Measurements from ENCODE around the gene TMPRSS3.

Gene TMPRSS3

GRCh38 chr21:42440187-42440792 is 44.4 kb upstream of the TMPRSS3 start:
- H3K4me2 ChIP-seq (ENCODE audit: low read depth, low read length, poor library complexity, severe bottlenecking), result no peak overlapping the region
- H4K20me1 ChIP-seq (ENCODE audit: insufficient read depth, low read length, poor library complexity, severe bottlenecking), result no peaks in the 10 kb centered on the region
- no peaks in the 10 kb centered on the region for H3F3A ChIP-seq (ENCODE audit: low read depth)
- no peaks in the 10 kb centered on the region for H3K27me3 ChIP-seq (ENCODE audit: insufficient read depth, low read length, poor library complexity, severe bottlenecking)
- no peak overlapping the region for H3K4me3 ChIP-seq (ENCODE audit: low read length, poor library complexity, severe bottlenecking)
- H3K79me2 ChIP-seq (ENCODE audit: insufficient read depth, low read length), result no peaks in the 10 kb centered on the region
- no peak overlapping the region for H2AFZ ChIP-seq (ENCODE audit: low read length)
- no peaks in the 10 kb centered on the region for H3K9me3 ChIP-seq (ENCODE audit: insufficient read depth, low read depth, low read length)
- peaks cover 6% of the 10 kb centered on the region for H3K4me1 ChIP-seq (ENCODE audit: insufficient read depth, low read length, poor library complexity, severe bottlenecking)
- no peak for TF ChIP-seq EZH2phosphoT487 (IDR thresholded peaks at IDR 0.05; ENCODE audit: borderline replicate concordance)
- TF ChIP-seq CTCF (conservative IDR thresholded peaks at IDR 0.05; ENCODE audit: low read length), result no peak
- no peaks in the 10 kb centered on the region for H3K9me2 ChIP-seq (replicated peaks; ENCODE audit: low read depth, low read length)
- H3K9ac ChIP-seq (ENCODE audit: low read depth, low read length, poor library complexity, severe bottlenecking), result no peak overlapping the region
- H3K36me3 ChIP-seq (ENCODE audit: insufficient read depth, low read length), result peaks cover 17% of the 10 kb centered on the region; the same call in 1 of the 2 replicates

- peaks cover 24% of the 10 kb centered on the region; the same call in 1 of the 2 replicates for H3K36me3 ChIP-seq (ENCODE audit: insufficient read depth, low read length)
- no peaks in the 10 kb centered on the region for H3F3A ChIP-seq (ENCODE audit: low read depth)
- H4K20me1 ChIP-seq (ENCODE audit: insufficient read depth, low read length, poor library complexity, severe bottlenecking), result no peaks in the 10 kb centered on the region
- H2AFZ ChIP-seq (ENCODE audit: low read length), result no peak overlapping the region
- no peaks in the 10 kb centered on the region for H3K9me2 ChIP-seq (replicated peaks; ENCODE audit: low read depth, low read length)
- H3K4me3 ChIP-seq (ENCODE audit: low read length, poor library complexity, severe bottlenecking), result no peak overlapping the region
- peaks cover 6% of the 10 kb centered on the region for H3K4me1 ChIP-seq (ENCODE audit: insufficient read depth, low read length, poor library complexity, severe bottlenecking)
- TF ChIP-seq EZH2phosphoT487 (IDR thresholded peaks at IDR 0.05; ENCODE audit: borderline replicate concordance) (no peak), CTCF (conservative IDR thresholded peaks at IDR 0.05; ENCODE audit: low read length) (no peak)
- H3K9me3 ChIP-seq (ENCODE audit: insufficient read depth, low read depth, low read length), result no peaks in the 10 kb centered on the region
- no peak overlapping the region for H3K4me2 ChIP-seq (ENCODE audit: low read depth, low read length, poor library complexity, severe bottlenecking)
- H3K27me3 ChIP-seq (ENCODE audit: insufficient read depth, low read length, poor library complexity, severe bottlenecking), result no peaks in the 10 kb centered on the region
- no peak overlapping the region for H3K9ac ChIP-seq (ENCODE audit: low read depth, low read length, poor library complexity, severe bottlenecking)
- H3K79me2 ChIP-seq (ENCODE audit: insufficient read depth, low read length), result no peaks in the 10 kb centered on the region
These were observed 43.7 kb upstream of the TMPRSS3 start for GRCh38 chr21:42439284-42440186.

DNA sequence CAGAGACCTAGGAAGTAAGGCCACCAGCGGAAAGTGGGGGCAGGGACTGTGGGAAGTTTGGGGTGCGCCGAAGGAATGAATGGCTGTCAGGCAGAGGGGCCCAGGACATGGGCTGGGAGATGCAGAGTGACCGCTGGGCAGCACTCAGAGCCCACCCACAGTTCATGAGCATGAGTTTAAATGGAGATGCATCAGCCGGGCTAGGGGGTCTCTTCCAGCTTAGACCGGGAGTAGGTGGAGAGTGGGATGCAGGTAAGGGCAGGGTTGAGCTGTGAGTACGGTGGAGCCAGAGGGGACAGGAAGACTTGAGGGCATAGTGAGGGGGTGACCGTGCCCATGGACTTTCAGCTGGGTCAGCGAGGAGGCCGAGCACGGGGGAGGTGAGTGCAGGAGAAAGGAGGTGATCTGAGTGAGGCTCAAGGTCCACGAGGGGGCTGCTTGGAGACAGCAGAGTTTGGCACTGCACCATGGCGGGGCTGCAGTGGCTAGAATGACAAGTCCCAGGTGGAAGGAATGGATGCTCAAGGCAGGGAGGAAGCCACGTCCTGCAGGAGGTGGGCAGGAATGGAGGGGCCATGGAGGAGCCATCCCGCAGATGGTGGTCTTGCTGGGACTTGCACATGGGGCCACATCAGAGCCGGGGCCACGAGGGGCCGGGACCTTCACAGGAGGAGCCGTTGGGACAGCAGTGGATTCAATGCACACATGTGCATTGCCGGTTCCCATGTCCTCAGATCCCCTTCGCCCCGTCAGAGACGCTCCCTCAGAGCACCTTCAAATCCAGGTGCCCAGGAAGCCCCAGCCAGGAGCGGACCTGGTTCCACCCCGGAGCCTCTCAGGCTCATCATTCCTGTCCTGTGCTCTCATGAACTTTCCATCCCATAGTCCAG is 42.7 kb upstream of the TMPRSS3 start:
- TF ChIP-seq CTCF (conservative IDR thresholded peaks at IDR 0.05; ENCODE audit: low read length) (no peak), EZH2phosphoT487 (IDR thresholded peaks at IDR 0.05; ENCODE audit: borderline replicate concordance) (no peak)
- Histone ChIP-seq H3K4me1 (ENCODE audit: insufficient read depth, low read length, poor library complexity, severe bottlenecking) (no peaks in the 10 kb centered on the region), H3K4me2 (ENCODE audit: low read depth, low read length, poor library complexity, severe bottlenecking) (no peak overlapping the region), H3F3A (ENCODE audit: low read depth) (no peaks in the 10 kb centered on the region), H3K79me2 (ENCODE audit: insufficient read depth, low read length) (no peaks in the 10 kb centered on the region), H3K4me3 (ENCODE audit: low read length, poor library complexity, severe bottlenecking) (no peak overlapping the region), H3K9me3 (ENCODE audit: insufficient read depth, low read depth, low read length) (no peaks in the 10 kb centered on the region), H3K27me3 (ENCODE audit: insufficient read depth, low read length, poor library complexity, severe bottlenecking) (no peaks in the 10 kb centered on the region), H3K9me2 (replicated peaks; ENCODE audit: low read depth, low read length) (no peaks in the 10 kb centered on the region), H3K9ac (ENCODE audit: low read depth, low read length, poor library complexity, severe bottlenecking) (no peak overlapping the region), H4K20me1 (ENCODE audit: insufficient read depth, low read length, poor library complexity, severe bottlenecking) (no peaks in the 10 kb centered on the region), H2AFZ (ENCODE audit: low read length) (no peak overlapping the region), H3K36me3 (ENCODE audit: insufficient read depth, low read length) (peaks cover 24% of the 10 kb centered on the region; the same call in 1 of the 2 replicates)
